HepG2 (cell line): ENCODE data around the gene SNRNP27. TPM values are rescaled to one million over a fixed set of nuclear protein-coding genes. Genes with fewer than 3 reads are reported as not detected.

Experiments used
- BHLHE40 ChIP-seq: IDR thresholded peaks from 2 replicates; pipeline ENCODE4 v1.6.1; 2011; ENCODE audit warnings: low read length, improper control_type of control experiment
- FOXK2 ChIP-seq: fragments of 450-650 bp; IDR thresholded peaks from 2 replicates; pipeline ENCODE4 v1.6.1; 2016
- HNRNPLL ChIP-seq: fragments of 200-400 bp; formaldehyde crosslinking; IDR thresholded peaks from 2 replicates; pipeline ENCODE4 v1.6.1; 2017; ENCODE audit warnings: mild to moderate bottlenecking, low read depth, low read length; ENCODE audit not compliant: poor library complexity, severe bottlenecking
- HOMEZ ChIP-seq: IDR thresholded peaks from 2 replicates; pipeline ENCODE4 v1.6.1; 2016; ENCODE audit warnings: low read depth
- HOXA9 ChIP-seq: sonication (generic); formaldehyde crosslinking; IDR thresholded peaks from 2 replicates; pipeline ENCODE4 v1.8.1; 2022; ENCODE audit warnings: missing genetic modification reagents, mild to moderate bottlenecking, moderate library complexity, borderline replicate concordance
- MIXL1 ChIP-seq: IDR thresholded peaks from 2 replicates; pipeline ENCODE4 v1.6.1; 2016
- PHF21A ChIP-seq: sonication (generic); formaldehyde crosslinking; IDR thresholded peaks from 2 replicates; pipeline ENCODE4 v1.5.0; 2020; ENCODE audit warnings: mild to moderate bottlenecking, missing genetic modification reagents
- RXRB ChIP-seq: IDR thresholded peaks from 2 replicates; pipeline ENCODE4 v1.6.1; 2016; ENCODE audit warnings: borderline replicate concordance, missing genetic modification reagents, missing compliant biosample characterization
- SOX13 ChIP-seq, 3 experiments: fragments of 450-650 bp in 1 of 3; sonication (generic) in 1 of 3; formaldehyde crosslinking in 1 of 3; IDR thresholded peaks in 2 of 3; conservative IDR thresholded peaks in 1 of 3; 2 replicates each; pipeline versions ENCODE4 v1.5.0 to v1.6.1; 2016 to 2020; ENCODE audit warnings: antibody characterized with exemption in 1 of 3, mild to moderate bottlenecking in 1 of 3, missing compliant biosample characterization in 1 of 3, missing genetic modification reagents in 1 of 3, moderate library complexity in 1 of 3
- SYNCRIP ChIP-seq: fragments of 200-400 bp; formaldehyde crosslinking; IDR thresholded peaks from 2 replicates; pipeline ENCODE4 v1.6.1; 2018; ENCODE audit warnings: mild to moderate bottlenecking, low read depth, low read length; ENCODE audit not compliant: insufficient read depth
- ZBTB33 ChIP-seq: sonication (generic); formaldehyde crosslinking; IDR thresholded peaks from 2 replicates; pipeline ENCODE4 v1.4.0; 2020; ENCODE audit warnings: missing genetic modification reagents
- ZNF260 ChIP-seq: sonication (generic); formaldehyde crosslinking; IDR thresholded peaks from 2 replicates; pipeline ENCODE4 v1.4.0; 2020; ENCODE audit warnings: missing genetic modification reagents, low read depth, mild to moderate bottlenecking, borderline replicate concordance
- ZNF501 ChIP-seq: sonication (generic); formaldehyde crosslinking; IDR thresholded peaks from 2 replicates; pipeline ENCODE4 v1.5.1; 2020; ENCODE audit warnings: mild to moderate bottlenecking, moderate library complexity, missing genetic modification reagents
- ZNF550 ChIP-seq: sonication (generic); formaldehyde crosslinking; IDR thresholded peaks from 2 replicates; pipeline ENCODE4 v1.4.0; 2020; ENCODE audit warnings: mild to moderate bottlenecking, missing genetic modification reagents, borderline replicate concordance
- ZNF556 ChIP-seq: sonication (generic); formaldehyde crosslinking; IDR thresholded peaks from 2 replicates; pipeline ENCODE4 v1.4.0; 2020; ENCODE audit warnings: mild to moderate bottlenecking, missing genetic modification reagents, borderline replicate concordance
- ZNF782 ChIP-seq: sonication (generic); formaldehyde crosslinking; IDR thresholded peaks from 2 replicates; pipeline ENCODE4 v1.4.0; 2020; ENCODE audit warnings: missing genetic modification reagents, mild to moderate bottlenecking, borderline replicate concordance
- ZNF841 ChIP-seq: sonication (generic); formaldehyde crosslinking; IDR thresholded peaks from 2 replicates; pipeline ENCODE4 v1.8.1; 2023; ENCODE audit warnings: missing genetic modification reagents, borderline replicate concordance
- polyA plus RNA-seq, 8 experiments: library from polyadenylated mRNA; depleted of rRNA in 3 of 8; stranded (reverse) in 7 of 8; unstranded in 1 of 8; fragments of >200 nt; fragmentation: Illumina TruSeq in 4 of 8; extraction: Trizol in 4 of 8; gene quantifications; 2 replicates each; pipeline versions ENCODE4 v1.2.1 to v1.2.3, GENCODE V29; 2011 to 2016; ENCODE audit warnings: low read depth in 4 of 8, missing spikeins in 1 of 8, mixed read lengths in 1 of 8; ENCODE audit not compliant: insufficient read depth in 1 of 8
- total RNA-seq, 5 experiments: library from RNA; depleted of rRNA; stranded (reverse); fragments of >200 nt; fragmentation: Illumina TruSeq; extraction: Trizol; gene quantifications; 2 replicates each; pipeline ENCODE4 v1.2.3, GENCODE V29; 2016; ENCODE audit warnings: low read depth in 1 of 5
- TF ChIP-seq, protein P1 (sequence below): sonication (generic); formaldehyde crosslinking; IDR thresholded peaks from 2 replicates; pipeline ENCODE4 v1.5.1; 2020; ENCODE audit warnings: mild to moderate bottlenecking, missing genetic modification reagents

Gene SNRNP27
- total and polyA plus RNA-seq, 2 of the 13 experiments (the other 11 are each of a cell fraction or from before 2014, with no cell fraction given): 49.8 to 54.6 TPM

DNA sequence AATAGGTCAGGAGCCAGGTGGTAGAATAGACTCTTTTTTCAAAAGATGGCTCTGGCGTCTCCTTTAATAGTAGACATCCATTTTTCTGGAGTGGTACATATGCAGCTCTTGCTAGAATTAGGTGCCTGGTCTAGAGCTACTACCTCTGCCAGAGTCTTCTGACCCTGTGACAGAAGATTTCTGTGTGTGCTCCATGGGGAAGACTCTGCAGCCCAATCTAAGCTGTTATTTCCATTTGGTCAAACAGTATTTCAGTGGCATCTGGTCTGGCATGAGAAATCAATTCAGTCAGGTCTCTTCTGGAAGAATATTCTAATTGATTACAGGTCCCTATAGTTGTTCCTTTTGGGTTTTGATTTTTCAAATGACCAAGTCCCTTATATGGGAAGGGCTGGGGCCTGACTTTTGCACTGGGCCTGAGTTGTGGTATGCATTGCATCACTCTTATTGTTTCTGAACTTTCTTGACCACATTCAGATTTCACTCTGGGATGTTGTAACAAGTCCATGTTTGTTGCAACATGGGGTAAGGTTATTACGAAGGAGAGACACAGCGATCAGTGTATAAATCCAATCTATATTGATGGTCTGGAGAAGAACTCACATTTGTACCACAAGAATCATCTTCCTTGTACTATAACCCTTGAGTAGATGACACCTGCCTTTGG is 33.2 kb downstream of the SNRNP27 start (continued):
- no peak for TF ChIP-seq ZBTB33 (CRISPR knock-in tag)
- TF ChIP-seq HOXA9 (CRISPR knock-in tag): no peak
- no peak for TF ChIP-seq HNRNPLL
- peak; percentile 81; the same call in 1 of the 2 replicates for TF ChIP-seq SOX13 (IDR thresholded peaks at IDR 0.05)
- peak in 1 of 2 experiments; percentile 95; a peak in 2 of 4 replicates for TF ChIP-seq SOX13 (CRISPR knock-in tag; conservative IDR thresholded peaks at IDR 0.05 in 1 of 2, IDR thresholded peaks at IDR 0.05 in 1 of 2)
- TF ChIP-seq PHF21A (CRISPR knock-in tag): no peak; the same call in 1 of the 2 replicates
- TF ChIP-seq, protein P1, sequence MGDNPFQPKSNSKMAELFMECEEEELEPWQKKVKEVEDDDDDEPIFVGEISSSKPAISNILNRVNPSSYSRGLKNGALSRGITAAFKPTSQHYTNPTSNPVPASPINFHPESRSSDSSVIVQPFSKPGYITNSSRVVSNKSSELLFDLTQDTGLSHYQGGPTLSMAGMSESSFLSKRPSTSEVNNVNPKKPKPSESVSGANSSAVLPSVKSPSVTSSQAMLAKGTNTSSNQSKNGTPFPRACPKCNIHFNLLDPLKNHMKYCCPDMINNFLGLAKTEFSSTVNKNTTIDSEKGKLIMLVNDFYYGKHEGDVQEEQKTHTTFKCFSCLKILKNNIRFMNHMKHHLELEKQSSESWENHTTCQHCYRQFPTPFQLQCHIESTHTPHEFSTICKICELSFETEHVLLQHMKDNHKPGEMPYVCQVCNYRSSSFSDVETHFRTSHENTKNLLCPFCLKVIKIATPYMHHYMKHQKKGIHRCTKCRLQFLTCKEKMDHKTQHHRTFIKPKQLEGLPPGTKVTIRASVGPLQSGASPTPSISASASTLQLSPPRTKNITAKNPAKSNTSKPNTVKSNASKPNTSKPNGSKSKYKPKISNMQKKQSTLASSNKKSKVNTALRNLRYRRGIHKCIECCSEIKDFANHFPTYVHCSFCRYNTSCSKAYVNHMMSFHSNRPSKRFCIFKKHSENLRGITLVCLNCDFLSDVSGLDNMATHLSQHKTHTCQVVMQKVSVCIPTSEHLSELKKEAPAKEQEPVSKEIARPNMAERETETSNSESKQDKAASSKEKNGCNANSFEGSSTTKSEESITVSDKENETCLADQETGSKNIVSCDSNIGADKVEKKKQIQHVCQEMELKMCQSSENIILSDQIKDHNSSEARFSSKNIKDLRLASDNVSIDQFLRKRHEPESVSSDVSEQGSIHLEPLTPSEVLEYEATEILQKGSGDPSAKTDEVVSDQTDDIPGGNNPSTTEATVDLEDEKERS: peak; percentile 57; the same call in 1 of the 2 replicates
- TF ChIP-seq ZNF260 (CRISPR knock-in tag): no peak
- TF ChIP-seq SYNCRIP: no peak
- TF ChIP-seq ZNF550 (CRISPR knock-in tag): no peak
- TF ChIP-seq ZNF501 (CRISPR knock-in tag): no peak
- TF ChIP-seq ZNF556 (CRISPR knock-in tag): no peak
- TF ChIP-seq ZNF782 (CRISPR knock-in tag): no peak
- no peak for TF ChIP-seq MIXL1 (CRISPR knock-in tag)
- 0 out of 2 replicates have a peak, but pooled peaks have one; percentile 61 for TF ChIP-seq HOMEZ (CRISPR knock-in tag)
- peak; percentile 62 for TF ChIP-seq RXRB (CRISPR knock-in tag)
- TF ChIP-seq ZNF841 (CRISPR knock-in tag): no peak
- peak; percentile 32; the same call in 1 of the 2 replicates for TF ChIP-seq FOXK2
- TF ChIP-seq BHLHE40: no peak
